Fibroblast of villous mesenchyme (primary cell): ENCODE measurements around the gene AOPEP. TPM values are rescaled to one million over a fixed set of nuclear protein-coding genes. Genes with fewer than 3 reads are reported as not detected.

Source experiments
- DNase-seq: peaks from one replicate; pipeline ENCODE4 v3.0.0-alpha.2; 2010; ENCODE audit warnings: low read depth
- H3K4me3 ChIP-seq: 2 replicates; pipeline ENCODE4 v1.5.1; 2011; ENCODE audit warnings: low read depth, mild to moderate bottlenecking, low read length
- CTCF ChIP-seq: IDR thresholded peaks from 2 replicates; pipeline ENCODE4 v1.5.1; 2012; ENCODE audit warnings: low read depth, mild to moderate bottlenecking, low read length; ENCODE audit not compliant: insufficient read depth
- small RNA-seq: library from RNA; depleted of rRNA; stranded (forward); fragments of <200 nt; gene quantifications from one replicate; pipeline ENCODE3, GENCODE V24; 2012
- total RNA-seq: library from RNA; depleted of rRNA; stranded (reverse); fragments of >200 nt; gene quantifications from 2 replicates; pipeline ENCODE4 v1.2.3, GENCODE V29; 2012

Gene AOPEP
- total RNA-seq, 1 donor: 153 TPM

GRCh38 chr9:95135756-95136155 lies 409.3 kb downstream of the AOPEP start:
- no peak for DNase-seq
- H3K4me3 ChIP-seq: no peak overlapping the region
- TF ChIP-seq CTCF: no peak

Small RNA genes lying within 50 kb of the gene (small RNA-seq; reads per million reads assigned to genes)
- gene MIR2278: 0.47 reads per million
- gene MIR23B: 27,290 reads per million, percentile 100 among the genes with 10 or more reads in this experiment
- 24,565 reads per million, percentile 100 among the genes with 10 or more reads in this experiment for gene MIR27B
- not detected for gene MIR3074
- not detected for gene MIR6081

Other genes starting within 250 kb of the AOPEP start
- 0.43 and 0.64 TPM in 2 replicates for gene PCAT7, start 171.6 kb upstream of the AOPEP start, total RNA-seq
- gene FBP2, start 132.9 kb upstream of the AOPEP start, total RNA-seq: not detected in 2 replicates
- gene FBP1, start 87.2 kb upstream of the AOPEP start, total RNA-seq: not detected in 2 replicates